GM23338 (cell line): ENCODE data around the gene CTNNAL1. TPM values are rescaled to one million over a fixed set of nuclear protein-coding genes. Genes with fewer than 3 reads are reported as not detected.

Source experiments
- ATAC-seq: fragments of 200-7000 bp; cut with Tn5 transposase; 3 replicates; pipeline ENCODE4 v1.9.1; 2020
- DNase-seq: peaks from one replicate; pipeline ENCODE4 v3.0.0-alpha.2; 2015; ENCODE audit warnings: low spot score
- H2AFZ ChIP-seq: fragments of 200-600 bp; sonication (generic); 2 replicates; pipeline ENCODE4 v1.8.0; 2016; ENCODE audit warnings: antibody characterized with exemption, mild to moderate bottlenecking, moderate library complexity
- H3F3A ChIP-seq: fragments of 200-600 bp; sonication (generic); replicated peaks from 2 replicates; pipeline ENCODE4 v1.8.0; 2017; ENCODE audit warnings: antibody characterized with exemption, mixed run types, low read depth
- H3K27ac ChIP-seq: fragments of 200-600 bp; sonication (generic); 2 replicates; pipeline ENCODE4 v1.6.1; 2016; ENCODE audit warnings: low read depth
- H3K27me3 ChIP-seq: fragments of 200-600 bp; sonication (generic); 2 replicates; pipeline ENCODE4 v1.8.0; 2016; ENCODE audit warnings: mild to moderate bottlenecking, mixed run types, moderate library complexity; ENCODE audit not compliant: insufficient read depth
- H3K36me3 ChIP-seq: fragments of 200-600 bp; sonication (generic); 2 replicates; pipeline ENCODE4 v1.8.0; 2016; ENCODE audit warnings: mild to moderate bottlenecking; ENCODE audit not compliant: insufficient read depth
- H3K4me1 ChIP-seq: fragments of 200-600 bp; sonication (generic); 2 replicates; pipeline ENCODE4 v1.8.0; 2016; ENCODE audit warnings: mild to moderate bottlenecking, moderate library complexity; ENCODE audit not compliant: insufficient read depth
- H3K4me2 ChIP-seq: fragments of 200-600 bp; sonication (generic); 2 replicates; pipeline ENCODE4 v1.7.1; 2017; ENCODE audit warnings: mixed run types
- H3K4me3 ChIP-seq: fragments of 200-600 bp; sonication (generic); 2 replicates; pipeline ENCODE4 v1.6.1; 2016; ENCODE audit warnings: mixed run types
- H3K79me2 ChIP-seq: fragments of 200-600 bp; sonication (generic); replicated peaks from 2 replicates; pipeline ENCODE4 v1.8.0; 2017; ENCODE audit warnings: mild to moderate bottlenecking; ENCODE audit not compliant: insufficient read depth
- H3K9me2 ChIP-seq: fragments of 200-600 bp; sonication (generic); 2 replicates; pipeline ENCODE4 v1.8.0; 2017; ENCODE audit not compliant: insufficient read depth
- H4K20me1 ChIP-seq: fragments of 200-600 bp; sonication (generic); replicated peaks from 2 replicates; pipeline ENCODE4 v1.8.0; 2017; ENCODE audit warnings: mild to moderate bottlenecking; ENCODE audit not compliant: insufficient read depth
- H3K27ac Mint-ChIP-seq: 2 replicates; pipeline ENCODE4 v1.8.0; 2020; ENCODE audit warnings: inconsistent platforms, mild to moderate bottlenecking, moderate library complexity, mixed read lengths
- H3K27me3 Mint-ChIP-seq: 3 replicates; pipeline ENCODE4 v1.8.0; 2022; ENCODE audit warnings: low read depth, mild to moderate bottlenecking, moderate library complexity, mixed read lengths, inconsistent platforms; ENCODE audit not compliant: insufficient read depth, poor library complexity
- H3K36me3 Mint-ChIP-seq: 3 replicates; pipeline ENCODE4 v1.8.0; 2021; ENCODE audit warnings: low read depth, mild to moderate bottlenecking, inconsistent platforms, moderate library complexity, mixed read lengths
- H3K4me1 Mint-ChIP-seq: 3 replicates; pipeline ENCODE4 v1.8.0; 2020; ENCODE audit warnings: mild to moderate bottlenecking, inconsistent platforms, mixed read lengths
- H3K4me3 Mint-ChIP-seq: 3 replicates; pipeline ENCODE4 v1.8.0; 2021; ENCODE audit warnings: moderate library complexity, mild to moderate bottlenecking, inconsistent platforms, mixed read lengths
- H3K9me3 Mint-ChIP-seq: 3 replicates; pipeline ENCODE4 v1.8.0; 2020; ENCODE audit warnings: moderate library complexity, mild to moderate bottlenecking, inconsistent platforms, mixed read lengths
- CREB1 ChIP-seq: fragments of 250-450 bp; sonication (Bioruptor Pico); IDR thresholded peaks from 2 replicates; pipeline ENCODE4 v1.5.0; 2020; ENCODE audit warnings: low read depth, mild to moderate bottlenecking, moderate library complexity
- ETS1 ChIP-seq: IDR thresholded peaks from 2 replicates; pipeline ENCODE4 v1.6.1; 2016; ENCODE audit warnings: antibody characterized with exemption
- EZH2 ChIP-seq: fragments of 200-600 bp; sonication (generic); IDR thresholded peaks from one replicate; pipeline ENCODE4 v1.8.0; 2017; ENCODE audit warnings: antibody characterized with exemption, mild to moderate bottlenecking, low read depth; ENCODE audit not compliant: unreplicated experiment
- NANOG ChIP-seq: IDR thresholded peaks from 2 replicates; pipeline ENCODE4 v1.6.1; 2016; ENCODE audit warnings: antibody characterized with exemption, borderline replicate concordance
- STAT1 ChIP-seq: IDR thresholded peaks from one replicate; pipeline ENCODE4 v1.6.1; 2016; ENCODE audit warnings: antibody characterized with exemption; ENCODE audit not compliant: unreplicated experiment
- ZNF462 ChIP-seq: fragments of 250-450 bp; sonication (Bioruptor Pico); IDR thresholded peaks from 2 replicates; pipeline ENCODE4 v1.5.0; 2020; ENCODE audit warnings: mild to moderate bottlenecking, moderate library complexity
- polyA plus RNA-seq: library from polyadenylated mRNA; unstranded; fragments of >200 nt; fragmentation: Nextera tagmentation; extraction: Ambion mirVana; gene quantifications from 2 replicates; pipeline ENCODE4 v1.2.1, GENCODE V29; 2016
- total RNA-seq: library from RNA; depleted of rRNA; stranded (reverse); fragments of >200 nt; shearing (Covaris generic); gene quantifications from 2 replicates; pipeline ENCODE4 v1.2.3, GENCODE V29; 2014

CTNNAL1 gene
- total and polyA plus RNA-seq, 2 experiments from 2014 or later, result 63.0 to 211 TPM

- no peak for TF ChIP-seq STAT1
- TF ChIP-seq ZNF462 (CRISPR knock-in tag), result no peak
- no peak for TF ChIP-seq CREB1 (CRISPR knock-in tag)
- no peak for TF ChIP-seq EZH2
- TF ChIP-seq ETS1, result no peak
Measured at GRCh38 chr9:109027176-109027575, 13.9 kb upstream of the CTNNAL1 start (continued).

- no peaks in the 10 kb centered on the region for H3K4me1 ChIP-seq
- H4K20me1 ChIP-seq, result peaks cover 7% of the 10 kb centered on the region; the same call in 1 of the 2 replicates
- no peak overlapping the region for H3K4me3 ChIP-seq
- no peaks in the 10 kb centered on the region for H3K27me3 ChIP-seq
- DNase-seq (no peak), ATAC-seq (no peak)
- no peak overlapping the region for H2AFZ ChIP-seq
- H3K36me3 ChIP-seq, result no peaks in the 10 kb centered on the region
- no peak overlapping the region for H3K27ac ChIP-seq
- Mint-ChIP-seq H3K9me3 (no peaks in the 10 kb centered on the region; the same call in 2 of the 3 replicates), H3K4me3 (no peak overlapping the region), H3K36me3 (peaks cover 4% of the 10 kb centered on the region; the same call in 2 of the 3 replicates), H3K4me1 (peaks cover 8% of the 10 kb centered on the region; the same call in 2 of the 3 replicates), H3K27ac (no peak overlapping the region), H3K27me3 (peaks cover 5% of the 10 kb centered on the region)
- H3K79me2 ChIP-seq, result peaks cover 17% of the 10 kb centered on the region
- no peaks in the 10 kb centered on the region for H3K9me2 ChIP-seq
- H3K4me2 ChIP-seq, result no peak overlapping the region
- no peaks in the 10 kb centered on the region for H3F3A ChIP-seq
- TF ChIP-seq ETS1 (no peak), NANOG (no peak), ZNF462 (CRISPR knock-in tag) (no peak)
Measured at GRCh38 chr9:109026306-109026705, 13.0 kb upstream of the CTNNAL1 start.
